Aortic smooth muscle cell (primary cell): ENCODE measurements around the gene ZNF135. TPM values are rescaled to one million over a fixed set of nuclear protein-coding genes. Genes with fewer than 3 reads are reported as not detected.

Source experiments
- total RNA-seq: library from RNA; depleted of rRNA; stranded (reverse); fragments of >200 nt; gene quantifications from 2 replicates; pipeline ENCODE4 v1.2.3, GENCODE V29; 2014

Gene ZNF135
- 4.5 and 5.9 TPM in 2 replicates for total RNA-seq

GRCh38 chr19:58059003-58059670 lies at the start of gene ZNF135:
Gene ZNF135 (plus strand): TSS chr19:58059282. CDS start chr19:58060003, 721 bp downstream.

GRCh38 chr19:58033741-58034476 lies 25.2 kb upstream of the ZNF135 start, which contains the start of gene ZSCAN1:
Gene ZSCAN1 (plus strand): TSS chr19:58034025. CDS start chr19:58037837, 3,812 bp downstream.

GRCh38 chr19:58097781-58098681 lies 38.9 kb downstream of the ZNF135 start, which contains the start of gene ZSCAN18:
Gene ZSCAN18 (minus strand): TSS chr19:58098231. CDS start chr19:58090267, 7,964 bp downstream.

Other genes with a start within 250 kb of the ZNF135 start
- gene ZNF552, start 244.4 kb upstream of the ZNF135 start, total RNA-seq: 3.2 and 4.7 TPM in 2 replicates
- gene ZNF587B, start 229.0 kb upstream of the ZNF135 start, total RNA-seq: 20.8 and 22.9 TPM in 2 replicates
- gene ZNF587, start 209.4 kb upstream of the ZNF135 start, total RNA-seq: 19.3 and 20.5 TPM in 2 replicates
- 6.9 and 7.3 TPM in 2 replicates for gene ZNF814, start 170.2 kb upstream of the ZNF135 start, total RNA-seq
- gene ZNF417, start 142.7 kb upstream of the ZNF135 start, total RNA-seq: 20.7 and 21.4 TPM in 2 replicates
- 7.8 and 8.0 TPM in 2 replicates for gene ZNF418, start 123.9 kb upstream of the ZNF135 start, total RNA-seq
- gene ZNF256, start 111.6 kb upstream of the ZNF135 start, total RNA-seq: 6.2 and 6.3 TPM in 2 replicates
- gene C19orf18, start 84.7 kb upstream of the ZNF135 start, total RNA-seq: 0.25 and 0.53 TPM in 2 replicates
- gene ZNF606, start 56.5 kb upstream of the ZNF135 start, total RNA-seq: 9.0 and 10.7 TPM in 2 replicates
- gene ZSCAN1, start 25.3 kb upstream of the ZNF135 start, total RNA-seq: not detected in 2 replicates
- 27.9 and 37.5 TPM in 2 replicates for gene ZSCAN18, start 38.9 kb downstream of the ZNF135 start, total RNA-seq
- 14.1 and 14.7 TPM in 2 replicates for gene ZNF329, start 91.5 kb downstream of the ZNF135 start, total RNA-seq
- 22.2 and 23.9 TPM in 2 replicates for gene ZNF274, start 123.8 kb downstream of the ZNF135 start, total RNA-seq
- gene ZNF544, start 169.6 kb downstream of the ZNF135 start, total RNA-seq: 32.6 and 34.4 TPM in 2 replicates
- gene ZNF8, start 219.7 kb downstream of the ZNF135 start, total RNA-seq: 2.9 and 3.3 TPM in 2 replicates
- 37.9 and 40.6 TPM in 2 replicates for gene ERVK3-1, start 246.1 kb downstream of the ZNF135 start, total RNA-seq